HG02870 (cell line): ENCODE data around the gene CHRNB4.

ENCODE experiments used
- ATAC-seq: cut with Tn5 transposase; IDR thresholded peaks from one replicate; pipeline ENCODE4 v1.9.1; 2021; ENCODE audit warnings: mild to moderate bottlenecking, moderate library complexity; ENCODE audit not compliant: unreplicated experiment

The CHRNB4 gene

GRCh38 chr15:78635346-78635745, 5.7 kb downstream of the CHRNB4 start:
- ATAC-seq, result no peak

- ATAC-seq, result no peak
Observed at GRCh38 chr15:78634210-78635145, 6.5 kb downstream of the CHRNB4 start.

GRCh38 chr15:78633348-78633747, 7.7 kb downstream of the CHRNB4 start:
- ATAC-seq, result no peak

GRCh38 chr15:78630886-78631633, 9.9 kb downstream of the CHRNB4 start:
- ATAC-seq, result no peak

- no peak for ATAC-seq
Observed at GRCh38 chr15:78629716-78630065, 11.3 kb downstream of the CHRNB4 start.

DNA sequence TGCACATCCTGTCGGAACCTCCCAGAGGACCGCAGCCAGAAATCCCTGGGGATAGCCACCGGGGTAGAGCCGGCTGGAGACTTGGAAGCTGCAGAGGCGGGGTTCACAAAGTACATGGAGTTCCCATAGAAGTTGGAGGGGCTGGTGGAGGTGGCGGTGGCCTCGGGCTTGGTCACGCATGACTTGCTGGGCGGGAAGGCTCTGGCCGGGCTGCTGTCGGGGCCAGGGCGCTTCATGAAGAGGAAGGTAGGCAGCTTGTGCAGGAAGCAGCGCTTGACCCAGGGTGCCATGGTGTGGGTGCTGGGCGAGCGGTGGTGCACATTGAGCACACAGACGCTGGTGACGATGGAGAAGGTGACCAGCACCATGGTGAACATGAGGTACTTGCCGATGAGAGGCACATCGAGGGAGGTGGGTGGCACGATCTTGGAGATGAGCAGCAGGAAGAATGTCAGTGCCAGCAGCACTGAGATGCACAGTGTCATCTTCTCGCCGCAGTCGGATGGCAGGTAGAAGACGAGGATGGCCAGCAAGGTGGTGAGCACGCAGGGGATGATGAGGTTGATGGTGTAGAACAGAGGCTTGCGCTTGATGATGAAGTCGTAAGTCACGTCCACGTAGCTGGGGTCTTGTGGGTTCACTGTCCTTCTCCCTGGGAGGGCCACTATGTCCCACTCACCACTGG, 11.8 kb downstream of the CHRNB4 start:
- no peak for ATAC-seq

DNA sequence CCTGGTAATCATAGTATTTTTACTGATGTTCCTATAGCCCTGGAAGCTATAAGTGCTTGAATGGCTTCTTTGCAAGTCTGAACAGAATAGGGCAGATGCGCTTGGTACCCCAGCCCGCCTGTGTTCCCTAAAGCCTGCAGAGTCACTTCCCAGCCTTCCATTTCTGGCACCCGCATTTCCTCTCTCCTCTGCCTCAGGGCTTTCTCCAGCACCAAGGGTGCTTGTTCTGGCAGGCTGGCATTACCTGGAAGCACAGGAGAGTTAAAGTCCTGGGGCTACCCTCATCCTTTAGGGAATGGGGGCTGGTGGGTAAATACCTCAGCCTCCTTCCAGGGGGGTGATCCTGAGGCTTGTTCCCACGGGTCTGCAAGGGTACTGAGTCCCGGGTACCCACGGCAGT, 12.8 kb downstream of the CHRNB4 start:
- no peak for ATAC-seq

GRCh38 chr15:78627348-78627747, 13.7 kb downstream of the CHRNB4 start:
- ATAC-seq, result no peak

DNA sequence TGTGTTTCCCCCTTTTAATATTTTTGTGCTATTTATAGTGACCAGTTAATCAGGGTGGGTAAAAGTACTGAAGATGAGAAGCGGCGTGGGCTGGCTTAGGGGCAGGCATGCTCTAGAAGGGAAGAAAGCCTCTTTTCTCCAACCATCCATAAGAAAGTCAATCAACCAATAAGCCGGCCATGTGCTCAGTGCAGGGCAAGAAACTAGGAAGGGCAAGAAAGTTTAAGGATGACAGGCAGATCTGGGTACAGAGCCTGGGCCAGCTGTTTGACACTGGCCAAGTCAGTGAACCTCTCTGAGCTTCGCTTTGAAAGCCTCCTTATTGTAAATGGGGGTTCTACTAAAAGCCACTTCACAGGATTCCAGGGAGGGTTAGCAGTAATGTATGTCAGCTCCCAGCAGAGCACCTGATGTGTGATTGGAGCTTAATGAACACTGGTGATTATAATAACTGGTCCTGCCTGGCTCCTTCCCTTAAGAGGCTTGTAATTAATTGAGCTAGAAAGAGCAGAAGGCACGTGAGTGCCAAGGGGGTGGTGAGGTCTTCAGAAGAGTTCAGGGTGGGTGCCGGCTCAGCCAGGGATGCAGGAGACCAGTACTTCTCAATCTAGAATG, 14.5 kb downstream of the CHRNB4 start:
- ATAC-seq, result no peak

DNA sequence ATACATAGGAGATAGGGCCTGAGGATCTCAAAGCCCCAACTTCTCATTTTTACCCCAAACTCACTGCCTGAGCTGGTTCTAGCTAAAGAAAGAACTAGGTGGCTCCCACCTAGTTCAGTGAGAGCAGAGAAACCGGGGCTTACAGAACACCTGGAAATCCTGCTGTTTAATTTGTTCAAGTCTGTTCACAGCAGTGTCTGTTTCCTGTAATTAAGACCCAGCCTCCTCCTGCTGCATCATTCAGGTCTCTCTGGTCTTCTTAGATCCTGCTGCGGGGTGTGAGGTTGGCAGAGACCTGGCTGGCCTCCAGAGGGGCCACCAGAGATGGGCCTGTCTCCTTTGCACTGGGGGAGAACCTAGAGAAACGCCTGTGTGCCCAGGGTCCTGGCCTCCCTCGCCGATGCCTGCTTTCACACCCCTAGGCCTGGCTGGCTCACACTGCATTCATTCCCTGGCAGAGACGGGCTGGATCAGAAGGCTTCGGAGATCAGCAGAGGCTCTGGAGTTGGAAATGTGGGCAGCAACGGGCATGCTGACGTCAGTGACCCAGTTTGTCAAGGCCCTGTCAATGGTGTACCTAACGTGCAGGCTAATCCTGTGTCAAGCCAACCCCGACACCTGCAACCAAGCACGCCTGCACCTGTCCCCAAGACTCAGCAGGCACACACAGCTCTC, 15.3 kb downstream of the CHRNB4 start:
- no peak for ATAC-seq

- no peak for ATAC-seq
Observed at GRCh38 chr15:78624651-78625590, 16.1 kb downstream of the CHRNB4 start.

DNA sequence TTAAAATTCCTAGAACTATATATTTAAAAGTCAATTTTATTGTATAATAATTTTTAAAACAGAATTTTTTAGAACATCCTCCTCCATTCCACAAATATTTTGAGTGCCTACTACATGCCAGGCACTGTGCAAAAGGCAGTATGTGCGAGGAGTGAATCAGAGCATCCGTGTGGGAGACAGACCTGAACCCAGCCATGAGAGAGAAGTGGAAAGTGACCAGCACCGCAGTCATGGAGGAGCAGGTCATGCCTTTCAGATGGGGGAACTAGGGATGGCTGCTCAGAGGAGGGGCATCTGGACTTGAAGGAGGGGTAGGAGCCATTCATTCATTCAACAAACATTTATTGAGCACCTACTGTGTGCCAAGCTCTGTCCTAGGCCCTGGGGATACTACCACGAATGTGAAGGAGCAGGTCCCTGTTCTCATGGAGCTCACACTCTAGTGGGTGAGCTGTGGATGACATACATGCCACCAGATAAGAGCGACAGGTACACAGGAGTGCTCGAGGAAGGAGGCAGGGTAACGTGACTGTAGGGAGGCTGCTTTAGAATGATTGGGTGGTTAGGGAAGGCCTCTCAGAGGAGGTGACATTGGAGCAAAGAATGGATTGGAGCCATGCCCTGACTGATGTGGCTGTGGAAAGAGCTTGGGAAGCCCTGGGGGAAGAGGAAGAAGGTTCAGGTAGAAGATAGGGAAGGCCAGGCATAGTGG, 17.1 kb downstream of the CHRNB4 start:
- no peak for ATAC-seq

DNA sequence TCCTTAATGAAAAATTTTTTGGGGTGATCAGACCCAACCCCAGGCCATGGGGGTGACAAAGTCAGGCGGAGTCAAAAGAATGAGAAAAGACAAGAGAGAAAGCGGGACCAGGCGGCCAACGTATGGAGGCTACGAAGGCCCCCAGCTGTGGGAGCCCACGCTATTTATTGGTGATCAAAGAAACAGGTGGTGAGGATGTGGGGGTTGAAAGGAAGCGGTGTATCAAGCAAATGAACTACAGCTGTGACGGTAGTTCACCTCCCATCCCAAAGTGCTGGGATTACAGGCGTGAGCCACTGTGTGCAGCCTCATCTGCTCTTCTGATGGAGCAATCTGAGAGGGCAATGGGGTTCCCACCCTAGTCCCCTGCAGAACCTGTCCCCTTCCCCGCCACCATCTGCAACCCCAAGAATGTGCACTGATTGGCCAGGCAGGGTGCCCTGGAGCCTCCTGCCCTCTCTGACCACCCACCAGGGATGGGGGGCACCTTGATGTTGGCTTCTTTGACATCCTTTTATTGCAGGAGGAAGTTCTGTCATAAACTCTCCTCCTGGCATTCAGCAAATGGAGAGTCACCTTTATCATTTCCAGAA, 19.1 kb downstream of the CHRNB4 start:
- ATAC-seq, result no peak

GRCh38 chr15:78620527-78621421, 20.2 kb downstream of the CHRNB4 start, which contains the start of gene CHRNA3:
TSS of gene CHRNA3 (minus strand) at chr15:78620996. CDS start at chr15:78620794, 202 bp downstream.
- ATAC-seq, result no peak

DNA sequence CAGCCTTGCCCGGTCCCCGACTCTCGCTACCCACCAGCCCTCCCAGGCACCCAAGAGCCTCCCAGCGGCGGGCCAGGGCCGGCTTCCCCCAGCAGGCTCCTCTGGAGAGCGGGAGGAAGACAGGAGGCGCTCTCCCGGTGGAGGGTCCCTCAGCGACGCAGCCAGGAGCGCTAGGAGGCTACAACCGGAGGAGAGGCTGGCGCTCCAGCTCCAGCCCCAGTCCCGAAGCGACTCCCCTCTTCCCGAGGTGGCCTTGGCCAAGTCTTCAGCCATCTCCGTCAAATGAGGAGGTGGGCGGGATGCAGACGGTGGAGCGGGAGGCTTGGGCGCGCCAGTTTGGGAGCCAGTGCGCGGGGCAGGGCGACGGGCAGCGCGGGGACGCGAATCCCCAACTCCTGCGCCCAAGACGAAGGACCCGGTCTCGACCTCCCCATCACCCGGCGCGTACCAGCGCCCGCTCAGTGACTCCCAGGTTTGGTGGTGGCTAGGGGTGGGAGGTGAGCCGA, 20.9 kb downstream of the CHRNB4 start:
- ATAC-seq, result no peak

GRCh38 chr15:78619022-78619950, 21.7 kb downstream of the CHRNB4 start:
- ATAC-seq, result no peak
